Measurements from ENCODE around the gene TRAPPC6A. TPM values are rescaled to one million over a fixed set of nuclear protein-coding genes. Genes with fewer than 3 reads are reported as not detected.

The TRAPPC6A gene
- total RNA-seq, 2 donors from 2014 or later = 17.5 to 33.5 TPM

GRCh38 chr19:45163751-45164460, 14.1 kb downstream of the TRAPPC6A start:
- no peak for DNase-seq (ENCODE audit: low spot score)
- H3K27ac Mint-ChIP-seq = peak overlapping the region in 1 of 2 donors; percentile 21
- peaks cover 10 to 22% of the 10 kb centered on the region in 2 donors for H3K4me1 Mint-ChIP-seq (ENCODE audit: low read depth in 2 of 2)
- no peak overlapping the region for H3K4me3 Mint-ChIP-seq
- no peak for ATAC-seq
- H3K27me3 Mint-ChIP-seq = peaks cover 0 to 10% of the 10 kb centered on the region in 2 donors
- no peaks in the 10 kb centered on the region for H3K36me3 Mint-ChIP-seq
- H3K9me3 Mint-ChIP-seq = no peaks in the 10 kb centered on the region

GRCh38 chr19:45163156-45163555, 14.9 kb downstream of the TRAPPC6A start:
- ATAC-seq (no peak), DNase-seq (ENCODE audit: low spot score) (no peak)
- H3K4me1 Mint-ChIP-seq (ENCODE audit: low read depth in 2 of 2) = peaks cover 6 to 23% of the 10 kb centered on the region in 2 donors
- no peak overlapping the region for H3K27ac Mint-ChIP-seq
- no peaks in the 10 kb centered on the region for H3K36me3 Mint-ChIP-seq
- peaks cover under 1 to 12% of the 10 kb centered on the region in 2 donors for H3K27me3 Mint-ChIP-seq
- H3K9me3 Mint-ChIP-seq = no peaks in the 10 kb centered on the region
- no peak overlapping the region for H3K4me3 Mint-ChIP-seq

- DNase-seq (ENCODE audit: low spot score) = no peak
- Mint-ChIP-seq H3K27ac (no peak overlapping the region), H3K27me3 (peaks cover 3 to 16% of the 10 kb centered on the region in 2 donors), H3K9me3 (no peaks in the 10 kb centered on the region), H3K4me1 (ENCODE audit: low read depth in 2 of 2) (peaks cover 6 to 25% of the 10 kb centered on the region in 2 donors), H3K4me3 (no peak overlapping the region), H3K36me3 (no peaks in the 10 kb centered on the region)
- no peak for ATAC-seq
Observed at GRCh38 chr19:45162608-45163143, 15.4 kb downstream of the TRAPPC6A start.

- peaks cover 6 to 22% of the 10 kb centered on the region in 2 donors for H3K4me1 Mint-ChIP-seq (ENCODE audit: low read depth in 2 of 2)
Observed at GRCh38 chr19:45161738-45162607, 16.1 kb downstream of the TRAPPC6A start.

GRCh38 chr19:45160870-45161737, 16.9 kb downstream of the TRAPPC6A start, which contains the start of gene NKPD1:
TSS of gene NKPD1 (minus strand) at chr19:45160982. CDS start at chr19:45160150, 832 bp downstream.
- H3K36me3 Mint-ChIP-seq = no peaks in the 10 kb centered on the region
- no peak within 1 kb of the TSS for H3K27ac Mint-ChIP-seq
- H3K27me3 Mint-ChIP-seq = peaks cover 7 to 16% of the 10 kb centered on the region in 2 donors
- ATAC-seq = no peak
- no peaks in the 10 kb centered on the region for H3K9me3 Mint-ChIP-seq
- DNase-seq (ENCODE audit: low spot score) = no peak
- H3K4me1 Mint-ChIP-seq (ENCODE audit: low read depth in 2 of 2) = peaks cover 6 to 21% of the 10 kb centered on the region in 2 donors
- H3K4me3 Mint-ChIP-seq = no peak within 1 kb of the TSS

More at GRCh38 chr19:45161738-45162607, 16.1 kb downstream of the TRAPPC6A start:
- Mint-ChIP-seq H3K9me3 (no peaks in the 10 kb centered on the region), H3K27me3 (peaks cover 7 to 16% of the 10 kb centered on the region in 2 donors), H3K36me3 (no peaks in the 10 kb centered on the region), H3K4me3 (no peak overlapping the region), H3K27ac (no peak overlapping the region)
- ATAC-seq (no peak), DNase-seq (ENCODE audit: low spot score) (no peak)

- Mint-ChIP-seq H3K36me3 (no peaks in the 10 kb centered on the region), H3K4me1 (ENCODE audit: low read depth in 2 of 2) (peaks cover 6 to 17% of the 10 kb centered on the region in 2 donors), H3K4me3 (no peak overlapping the region), H3K9me3 (no peaks in the 10 kb centered on the region), H3K27ac (no peak overlapping the region), H3K27me3 (peaks cover 9 to 16% of the 10 kb centered on the region in 2 donors)
- ATAC-seq (no peak), DNase-seq (ENCODE audit: low spot score) (no peak)
Observed at GRCh38 chr19:45159971-45160324, 18.1 kb downstream of the TRAPPC6A start.

GRCh38 chr19:45159210-45159970, 18.6 kb downstream of the TRAPPC6A start:
- Mint-ChIP-seq H3K27ac (no peak overlapping the region), H3K4me3 (no peak overlapping the region), H3K9me3 (no peaks in the 10 kb centered on the region), H3K4me1 (ENCODE audit: low read depth in 2 of 2) (peaks cover 7 to 14% of the 10 kb centered on the region in 2 donors), H3K27me3 (peaks cover 10 to 16% of the 10 kb centered on the region in 2 donors), H3K36me3 (no peaks in the 10 kb centered on the region)
- DNase-seq (ENCODE audit: low spot score) (no peak), ATAC-seq (no peak)

GRCh38 chr19:45158503-45159209, 19.4 kb downstream of the TRAPPC6A start:
- Mint-ChIP-seq H3K4me1 (ENCODE audit: low read depth in 2 of 2) (peaks cover 13 to 15% of the 10 kb centered on the region in 2 donors), H3K27ac (no peak overlapping the region), H3K27me3 (peaks cover 16% of the 10 kb centered on the region in 2 donors), H3K36me3 (no peaks in the 10 kb centered on the region), H3K9me3 (no peaks in the 10 kb centered on the region), H3K4me3 (no peak overlapping the region)
- DNase-seq (ENCODE audit: low spot score) (no peak), ATAC-seq (no peak)

- no peak for DNase-seq (ENCODE audit: low spot score)
- no peak for ATAC-seq
- Mint-ChIP-seq H3K27me3 (peaks cover 16 to 19% of the 10 kb centered on the region in 2 donors), H3K9me3 (no peaks in the 10 kb centered on the region), H3K36me3 (no peaks in the 10 kb centered on the region), H3K4me3 (no peak overlapping the region), H3K27ac (no peak overlapping the region), H3K4me1 (ENCODE audit: low read depth in 2 of 2) (peaks cover 17 to 19% of the 10 kb centered on the region in 2 donors)
Observed at GRCh38 chr19:45156751-45157150, 21.3 kb downstream of the TRAPPC6A start.

- ATAC-seq = no peak
- DNase-seq (ENCODE audit: low spot score) = no peak
- no peaks in the 10 kb centered on the region for H3K9me3 Mint-ChIP-seq
- no peaks in the 10 kb centered on the region for H3K36me3 Mint-ChIP-seq
- peaks cover 16 to 19% of the 10 kb centered on the region in 2 donors for H3K27me3 Mint-ChIP-seq
- no peak overlapping the region for H3K4me3 Mint-ChIP-seq
- no peak overlapping the region for H3K27ac Mint-ChIP-seq
- H3K4me1 Mint-ChIP-seq (ENCODE audit: low read depth in 2 of 2) = peaks cover 17 to 19% of the 10 kb centered on the region in 2 donors
Observed at GRCh38 chr19:45156011-45156630, 21.9 kb downstream of the TRAPPC6A start.

- no peaks in the 10 kb centered on the region for H3K9me3 Mint-ChIP-seq
- ATAC-seq (no peak), DNase-seq (ENCODE audit: low spot score) (no peak)
- no peak overlapping the region for H3K27ac Mint-ChIP-seq
- peaks cover 6 to 19% of the 10 kb centered on the region in 2 donors for H3K27me3 Mint-ChIP-seq
- peaks cover 11 to 19% of the 10 kb centered on the region in 2 donors for H3K4me1 Mint-ChIP-seq (ENCODE audit: low read depth in 2 of 2)
- peak overlapping the region; percentile 44 for H3K4me3 Mint-ChIP-seq
- H3K36me3 Mint-ChIP-seq = no peaks in the 10 kb centered on the region
Observed at GRCh38 chr19:45154064-45154827, 23.8 kb downstream of the TRAPPC6A start.
